Subcutaneous adipose tissue (tissue), 4 donors: ENCODE measurements around the gene APP. TPM values are rescaled to one million over a fixed set of nuclear protein-coding genes. Genes with fewer than 3 reads are reported as not detected.

ENCODE experiments used
- total RNA-seq, 4 donors: library from RNA; depleted of rRNA; stranded (reverse); fragments of >200 nt; gene quantifications; one replicate each; pipeline ENCODE4 v1.1.0, GENCODE V29; 2016
- TF ChIP-seq, protein P1 (sequence below): fragments of 450-650 bp; IDR thresholded peaks from one replicate; pipeline ENCODE4 v1.5.1; 2016; ENCODE audit warnings: low read depth, mild to moderate bottlenecking, control low read depth, antibody characterized with exemption, moderate library complexity

The APP gene
- total RNA-seq, 4 donors from 2014 or later, result 210 to 257 (median 218) TPM

DNA sequence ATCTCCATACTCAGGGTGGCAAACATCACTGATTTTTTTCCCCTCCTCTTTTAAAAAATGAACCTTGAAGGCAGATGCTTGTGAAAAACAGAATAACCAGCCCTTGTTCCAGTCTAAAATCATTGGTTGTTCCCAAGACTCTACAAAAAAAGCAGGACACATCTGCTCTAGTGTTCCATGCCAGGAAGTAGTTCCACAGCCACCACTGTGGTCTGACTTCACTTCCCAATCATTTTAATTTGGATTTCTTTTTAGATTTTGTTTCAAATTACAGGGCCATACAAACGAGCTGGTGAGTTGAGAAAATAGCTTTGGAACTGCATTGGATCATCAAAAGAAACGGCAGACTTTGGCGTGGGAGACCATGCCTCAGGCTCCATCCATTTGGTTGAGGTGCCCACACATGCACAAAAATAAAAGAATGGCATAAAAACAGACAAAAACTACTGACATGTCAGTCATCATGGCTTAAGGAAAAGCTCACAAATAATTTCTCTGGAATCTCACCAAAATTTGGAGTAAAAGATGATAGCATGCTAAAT is 225.8 kb downstream of the APP start:
- TF ChIP-seq, protein P1, sequence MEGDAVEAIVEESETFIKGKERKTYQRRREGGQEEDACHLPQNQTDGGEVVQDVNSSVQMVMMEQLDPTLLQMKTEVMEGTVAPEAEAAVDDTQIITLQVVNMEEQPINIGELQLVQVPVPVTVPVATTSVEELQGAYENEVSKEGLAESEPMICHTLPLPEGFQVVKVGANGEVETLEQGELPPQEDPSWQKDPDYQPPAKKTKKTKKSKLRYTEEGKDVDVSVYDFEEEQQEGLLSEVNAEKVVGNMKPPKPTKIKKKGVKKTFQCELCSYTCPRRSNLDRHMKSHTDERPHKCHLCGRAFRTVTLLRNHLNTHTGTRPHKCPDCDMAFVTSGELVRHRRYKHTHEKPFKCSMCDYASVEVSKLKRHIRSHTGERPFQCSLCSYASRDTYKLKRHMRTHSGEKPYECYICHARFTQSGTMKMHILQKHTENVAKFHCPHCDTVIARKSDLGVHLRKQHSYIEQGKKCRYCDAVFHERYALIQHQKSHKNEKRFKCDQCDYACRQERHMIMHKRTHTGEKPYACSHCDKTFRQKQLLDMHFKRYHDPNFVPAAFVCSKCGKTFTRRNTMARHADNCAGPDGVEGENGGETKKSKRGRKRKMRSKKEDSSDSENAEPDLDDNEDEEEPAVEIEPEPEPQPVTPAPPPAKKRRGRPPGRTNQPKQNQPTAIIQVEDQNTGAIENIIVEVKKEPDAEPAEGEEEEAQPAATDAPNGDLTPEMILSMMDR, result no peak

DNA sequence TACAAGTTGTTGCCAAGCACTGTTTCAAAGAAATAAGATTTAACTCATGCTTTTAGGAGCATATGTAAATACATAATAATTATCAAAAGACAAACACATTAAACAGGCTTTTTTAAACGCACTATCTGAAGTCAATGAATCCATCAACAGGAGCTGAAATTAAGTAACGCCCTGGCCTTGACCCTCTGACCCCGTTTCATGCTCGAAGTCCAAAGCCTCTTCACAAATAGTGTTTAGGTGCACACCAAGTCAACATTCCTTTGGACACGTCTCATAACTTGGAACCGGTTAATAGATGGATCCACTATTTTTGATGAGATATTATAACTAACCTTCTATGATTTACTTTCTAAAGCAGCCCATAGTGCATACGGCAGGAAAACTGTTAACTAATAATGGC is 226.5 kb downstream of the APP start:
- TF ChIP-seq, protein P1, result no peak

DNA sequence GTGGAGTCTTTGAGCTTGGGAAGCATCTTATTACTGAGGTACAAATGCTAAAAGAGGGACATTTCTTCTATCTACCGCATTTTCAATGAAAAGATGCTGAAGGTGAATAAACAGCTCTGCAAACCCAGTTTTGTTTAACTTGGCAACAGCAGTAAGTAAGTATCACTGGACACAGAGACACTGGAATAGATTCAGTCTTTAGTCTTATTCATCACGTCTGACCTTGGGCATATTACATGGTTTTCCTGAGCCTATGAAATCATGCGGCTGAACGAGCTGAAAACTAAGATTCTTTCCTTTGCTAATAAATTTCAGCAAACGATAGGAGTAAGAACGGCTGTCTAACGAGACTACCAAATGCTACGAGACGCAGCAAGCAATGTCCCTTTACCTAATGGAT is 228.4 kb downstream of the APP start:
- TF ChIP-seq, protein P1, result no peak

DNA sequence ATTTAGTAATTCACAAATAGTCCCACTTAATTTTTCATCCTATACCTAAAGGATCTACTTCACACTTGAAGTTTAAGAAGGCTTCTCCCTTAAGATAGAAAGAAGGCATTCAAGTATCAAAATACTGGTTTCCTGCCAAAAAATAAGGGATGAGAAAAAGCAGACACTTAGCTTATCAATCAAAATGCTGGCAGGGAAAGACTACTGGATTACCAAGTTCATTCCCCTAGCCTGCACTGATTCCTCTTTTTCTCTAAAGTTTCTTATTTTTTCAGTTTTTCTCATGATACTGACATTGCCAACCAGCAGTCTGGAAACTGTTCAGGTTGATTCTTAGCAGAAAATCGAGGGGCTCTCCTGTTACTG is 231.2 kb downstream of the APP start:
- TF ChIP-seq, protein P1, result no peak

DNA sequence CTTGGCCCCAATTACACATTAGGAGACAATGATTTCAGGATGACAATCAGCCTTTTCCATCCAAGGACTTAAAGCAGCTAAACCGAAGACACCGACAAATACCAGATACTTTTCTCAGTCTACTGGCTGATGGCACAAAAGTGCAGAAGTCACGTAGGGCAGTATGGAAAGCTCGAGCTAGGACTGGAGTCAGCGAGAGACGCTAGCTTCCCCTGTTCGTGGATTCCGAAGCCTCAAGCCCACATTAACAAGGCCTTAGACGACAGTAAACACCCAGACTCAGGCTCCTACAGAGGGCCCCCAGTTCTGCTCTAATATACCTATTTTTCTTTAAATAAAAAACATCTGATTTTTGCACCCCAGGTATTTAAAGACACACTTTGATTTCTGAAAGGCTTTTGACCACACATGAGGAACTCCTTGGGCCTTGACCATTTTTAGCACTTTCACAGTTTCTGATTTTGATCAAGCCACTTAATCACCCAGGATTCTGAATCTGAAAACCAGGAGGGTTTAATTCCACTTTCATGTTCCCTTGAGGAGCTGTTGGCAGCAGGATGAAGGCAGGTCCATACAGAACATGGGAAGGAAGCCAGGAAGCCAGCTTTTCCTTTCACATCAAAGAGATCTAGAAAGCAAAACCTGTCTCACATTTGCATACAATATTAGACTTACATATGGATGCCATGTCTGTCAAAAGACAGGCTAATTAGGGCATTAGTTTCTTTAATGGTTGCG is 231.7 kb downstream of the APP start:
- TF ChIP-seq, protein P1, result no peak

DNA sequence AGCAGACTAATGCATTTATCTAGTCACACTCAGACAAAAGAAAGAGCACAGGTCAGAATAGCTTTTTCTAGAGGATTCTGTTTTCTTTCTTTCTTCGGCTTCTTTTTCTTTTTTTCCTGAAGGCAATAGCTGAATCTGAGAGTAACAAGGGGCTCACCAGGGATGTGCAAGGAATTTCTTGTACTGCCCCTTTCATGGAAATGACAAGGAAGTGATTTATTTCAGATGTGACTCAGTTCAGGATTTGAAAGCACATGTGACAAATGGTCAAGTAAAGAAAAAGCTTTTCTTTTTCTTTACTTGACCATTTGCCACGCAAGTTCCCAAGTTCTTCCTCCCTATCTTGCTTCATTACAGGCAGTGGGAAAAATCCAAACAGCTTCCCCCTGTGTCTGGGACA is 233.8 kb downstream of the APP start:
- TF ChIP-seq, protein P1, result no peak

DNA sequence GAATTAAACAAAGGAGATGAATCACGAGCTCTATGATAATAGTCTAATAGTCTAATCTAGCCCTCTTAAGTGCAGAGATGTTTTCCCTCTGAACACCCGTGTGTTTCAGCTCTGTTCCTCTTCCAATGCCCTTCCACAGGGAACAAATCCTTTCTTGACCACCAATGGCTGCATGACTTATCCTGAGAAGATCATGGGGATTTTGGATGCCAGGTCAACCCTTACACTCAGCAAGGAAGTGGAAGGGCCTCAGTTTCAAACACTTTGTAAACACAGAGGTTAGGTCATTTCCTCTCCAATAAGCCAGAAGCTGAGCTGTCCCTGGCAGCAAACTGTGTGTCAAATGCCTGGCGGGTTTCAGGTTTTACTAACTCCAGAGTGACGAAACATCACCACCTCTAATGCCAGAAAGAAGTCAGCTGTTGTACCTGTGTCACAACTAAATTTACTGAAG is 235.8 kb downstream of the APP start:
- TF ChIP-seq, protein P1, result no peak
